GM23248 (cell line): Measurements from ENCODE around the gene HIPK2. TPM values are rescaled to one million over a fixed set of nuclear protein-coding genes. Genes with fewer than 3 reads are reported as not detected.
A peak's percentile ranks its signal among the peaks of the same experiment; 100 is the strongest.

ENCODE experiments used
- DNase-seq: peaks from one replicate; pipeline ENCODE4 v3.0.0-alpha.2; 2015
- H2AFZ ChIP-seq: fragments of 200-600 bp; sonication (generic); 2 replicates; pipeline ENCODE4 v1.6.1; 2016; ENCODE audit warnings: antibody characterized with exemption
- H3F3A ChIP-seq: fragments of 200-600 bp; sonication (generic); 2 replicates; pipeline ENCODE4 v1.6.1; 2016; ENCODE audit warnings: mild to moderate bottlenecking, antibody characterized with exemption, mixed run types; ENCODE audit not compliant: insufficient read depth
- H3K27ac ChIP-seq: fragments of 200-600 bp; sonication (generic); 2 replicates; pipeline ENCODE4 v1.5.1; 2016; ENCODE audit warnings: mild to moderate bottlenecking
- H3K27me3 ChIP-seq: fragments of 200-600 bp; sonication (generic); replicated peaks from 2 replicates; pipeline ENCODE4 v1.6.1; 2016; ENCODE audit warnings: mild to moderate bottlenecking; ENCODE audit not compliant: insufficient read depth
- H3K36me3 ChIP-seq: fragments of 200-600 bp; sonication (generic); 2 replicates; pipeline ENCODE4 v1.6.1; 2016; ENCODE audit warnings: low read depth, mild to moderate bottlenecking
- H3K4me1 ChIP-seq: fragments of 200-600 bp; sonication (generic); 2 replicates; pipeline ENCODE4 v1.6.1; 2016; ENCODE audit warnings: mild to moderate bottlenecking; ENCODE audit not compliant: insufficient read depth
- H3K4me2 ChIP-seq: fragments of 200-600 bp; sonication (generic); one replicate; pipeline ENCODE4 v1.6.1; 2016; ENCODE audit warnings: mild to moderate bottlenecking; ENCODE audit not compliant: unreplicated experiment
- H3K4me3 ChIP-seq: fragments of 200-600 bp; sonication (generic); 2 replicates; pipeline ENCODE4 v1.5.1; 2016; ENCODE audit warnings: mild to moderate bottlenecking
- H3K79me2 ChIP-seq: fragments of 200-600 bp; sonication (generic); 2 replicates; pipeline ENCODE4 v1.6.1; 2016; ENCODE audit warnings: mild to moderate bottlenecking; ENCODE audit not compliant: insufficient read depth
- H3K9ac ChIP-seq: fragments of 200-600 bp; sonication (generic); 2 replicates; pipeline ENCODE4 v1.6.1; 2016; ENCODE audit warnings: mild to moderate bottlenecking
- H3K9me2 ChIP-seq: fragments of 200-600 bp; sonication (generic); 2 replicates; pipeline ENCODE4 v1.6.1; 2016; ENCODE audit warnings: mixed run types, mild to moderate bottlenecking, moderate library complexity; ENCODE audit not compliant: insufficient read depth
- H3K9me3 ChIP-seq: fragments of 200-600 bp; sonication (generic); one replicate; pipeline ENCODE4 v1.6.1; 2017; ENCODE audit warnings: low read depth
- H4K20me1 ChIP-seq: fragments of 200-600 bp; sonication (generic); 2 replicates; pipeline ENCODE4 v1.6.0; 2016; ENCODE audit not compliant: insufficient read depth
- EZH2 ChIP-seq: fragments of 200-600 bp; sonication (generic); IDR thresholded peaks from 2 replicates; pipeline ENCODE4 v1.6.1; 2018; ENCODE audit warnings: antibody characterized with exemption, mild to moderate bottlenecking; ENCODE audit not compliant: insufficient read depth, poor library complexity, severe bottlenecking
- EZH2phosphoT487 ChIP-seq: fragments of 200-600 bp; sonication (generic); IDR thresholded peaks from 2 replicates; pipeline ENCODE4 v1.6.1; 2018; ENCODE audit warnings: antibody characterized with exemption, moderate library complexity, mild to moderate bottlenecking, low read depth; ENCODE audit not compliant: insufficient read depth
- WGBS, 2 experiments: methylation state at CpG; one replicate each; pipeline ENCODE4 v1.1.6; 2015 to 2017; ENCODE audit warnings: low lambda C conversion rate in 2 of 2, low coverage in 1 of 2; ENCODE audit errors: missing lambda C conversion rate in 2 of 2; 5-methylcytosine and 5-hydroxymethylcytosine counted together
- in situ Hi-C: fragments of 300-500 bp; cut with MboI; formaldehyde crosslinking; loops from 2 replicates; pipeline ENCODE4 v1.15.0; 2020
- polyA plus RNA-seq: library from polyadenylated mRNA; unstranded; fragments of >200 nt; fragmentation: Nextera tagmentation; extraction: Ambion mirVana; gene quantifications from 2 replicates; pipeline ENCODE4 v1.2.1, GENCODE V29; 2016
- total RNA-seq: library from RNA; depleted of rRNA; stranded (reverse); fragments of >200 nt; shearing (Covaris generic); gene quantifications from 2 replicates; pipeline ENCODE4 v1.2.3, GENCODE V29; 2014

HIPK2 gene
- total and polyA plus RNA-seq, 2 experiments from 2014 or later = 4.7 to 7.9 TPM

GRCh38 chr7:139669106-139670061 is 108.4 kb downstream of the HIPK2 start:
- Histone ChIP-seq H4K20me1 (no peaks in the 10 kb centered on the region), H3K9ac (no peak overlapping the region), H3K36me3 (no peaks in the 10 kb centered on the region), H2AFZ (no peak overlapping the region), H3K27me3 (no peaks in the 10 kb centered on the region), H3K9me3 (no peaks in the 10 kb centered on the region), H3K4me2 (no peak overlapping the region), H3K9me2 (no peaks in the 10 kb centered on the region), H3K27ac (no peak overlapping the region), H3F3A (no peaks in the 10 kb centered on the region), H3K4me3 (no peak overlapping the region), H3K79me2 (peaks cover 71% of the 10 kb centered on the region), H3K4me1 (peaks cover 5% of the 10 kb centered on the region; the same call in 1 of the 2 replicates)
- TF ChIP-seq EZH2 = no peak
- TF ChIP-seq EZH2phosphoT487 = no peak
- in situ Hi-C loops = no loop called here
- WGBS, 2 experiments = 78 to 83% methylated on average over 11 of the region's 11 CpGs
- DNase-seq = no peak

- TF ChIP-seq EZH2 (no peak), EZH2phosphoT487 (no peak)
- no peaks in the 10 kb centered on the region for H4K20me1 ChIP-seq
- no peak overlapping the region for H3K4me3 ChIP-seq
- H3K4me1 ChIP-seq = peaks cover 5% of the 10 kb centered on the region; the same call in 1 of the 2 replicates
- in situ Hi-C loops = no loop called here
- H2AFZ ChIP-seq = no peak overlapping the region
- H3F3A ChIP-seq = no peaks in the 10 kb centered on the region
- WGBS, 2 experiments = 34 to 40% methylated on average over 1 of the region's 1 CpG
- peaks cover 80% of the 10 kb centered on the region for H3K79me2 ChIP-seq
- H3K9me3 ChIP-seq = no peaks in the 10 kb centered on the region
- H3K4me2 ChIP-seq = no peak overlapping the region
- H3K9ac ChIP-seq = no peak overlapping the region
- no peaks in the 10 kb centered on the region for H3K27me3 ChIP-seq
- H3K27ac ChIP-seq = no peak overlapping the region
- peak; percentile 46 for DNase-seq
- H3K9me2 ChIP-seq = no peaks in the 10 kb centered on the region
- H3K36me3 ChIP-seq = no peaks in the 10 kb centered on the region
These were observed 110.4 kb downstream of the HIPK2 start for GRCh38 chr7:139667377-139667776.

- 97 to 98% methylated on average over 5 of the region's 5 CpGs for WGBS, 2 experiments
- no peaks in the 10 kb centered on the region for H3K27me3 ChIP-seq
- no peak for TF ChIP-seq EZH2phosphoT487
- no peak for TF ChIP-seq EZH2
- no peak overlapping the region for H3K9ac ChIP-seq
- H3K4me2 ChIP-seq = no peak overlapping the region
- no peaks in the 10 kb centered on the region for H3K9me2 ChIP-seq
- no peaks in the 10 kb centered on the region for H3F3A ChIP-seq
- H4K20me1 ChIP-seq = no peaks in the 10 kb centered on the region
- no peak for DNase-seq
- no peak overlapping the region for H2AFZ ChIP-seq
- H3K27ac ChIP-seq = no peak overlapping the region
- peaks cover 5% of the 10 kb centered on the region; the same call in 1 of the 2 replicates for H3K4me1 ChIP-seq
- H3K4me3 ChIP-seq = no peak overlapping the region
- H3K79me2 ChIP-seq = peaks cover 81% of the 10 kb centered on the region
- H3K9me3 ChIP-seq = no peaks in the 10 kb centered on the region
- H3K36me3 ChIP-seq = no peaks in the 10 kb centered on the region
- in situ Hi-C loops = no loop called here
These were observed 111.3 kb downstream of the HIPK2 start for GRCh38 chr7:139666501-139666900.

DNA sequence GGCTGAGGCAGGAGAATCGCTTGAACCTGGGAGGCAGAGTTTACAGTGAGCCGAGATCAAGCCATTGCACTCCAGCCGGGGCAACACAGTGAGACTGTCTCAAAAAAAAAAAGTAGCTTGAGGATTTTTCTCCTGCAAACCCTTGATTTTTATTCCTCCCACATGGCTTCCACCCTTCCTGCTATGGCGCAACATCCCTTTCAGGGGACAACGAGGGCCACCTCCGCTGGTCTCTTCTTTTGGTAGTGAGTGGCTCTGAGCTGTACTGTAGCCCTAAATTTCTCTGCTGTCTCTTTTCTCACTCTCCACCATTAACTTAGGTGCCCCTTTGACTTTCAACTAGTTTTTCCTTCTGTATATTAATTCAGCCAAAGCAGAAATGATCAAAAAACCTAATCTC is 113.4 kb downstream of the HIPK2 start:
- Histone ChIP-seq H3K9ac (no peak overlapping the region), H3F3A (no peaks in the 10 kb centered on the region), H3K4me3 (no peak overlapping the region), H3K4me2 (no peak overlapping the region), H2AFZ (no peak overlapping the region), H4K20me1 (no peaks in the 10 kb centered on the region), H3K4me1 (peaks cover 5% of the 10 kb centered on the region; the same call in 1 of the 2 replicates), H3K79me2 (peaks cover 93% of the 10 kb centered on the region), H3K27ac (no peak overlapping the region), H3K27me3 (no peaks in the 10 kb centered on the region), H3K9me2 (no peaks in the 10 kb centered on the region), H3K9me3 (no peaks in the 10 kb centered on the region), H3K36me3 (no peaks in the 10 kb centered on the region)
- DNase-seq = no peak
- TF ChIP-seq EZH2 = no peak
- TF ChIP-seq EZH2phosphoT487 = no peak
- in situ Hi-C loops = no loop called here
- WGBS, 2 experiments = 92 to 95% methylated on average over 6 of the region's 6 CpGs
